Measurements from ENCODE around the gene CPT1A.

Gene CPT1A

GRCh38 chr11:68798221-68798813 is 43.4 kb downstream of the CPT1A start:
- no peak for DNase-seq (ENCODE audit: low spot score)

GRCh38 chr11:68796801-68797200 is 44.9 kb downstream of the CPT1A start:
- DNase-seq (ENCODE audit: low spot score) = no peak

- no peak for DNase-seq (ENCODE audit: low spot score)
These were observed 49.2 kb downstream of the CPT1A start for GRCh38 chr11:68792400-68792966.

GRCh38 chr11:68784653-68785052 is 57.1 kb downstream of the CPT1A start:
- DNase-seq (ENCODE audit: low spot score) = no peak

GRCh38 chr11:68783216-68783821 is 58.4 kb downstream of the CPT1A start:
- no peak for DNase-seq (ENCODE audit: low spot score)

GRCh38 chr11:68782711-68783110 is 59.0 kb downstream of the CPT1A start:
- no peak for DNase-seq (ENCODE audit: low spot score)

GRCh38 chr11:68780829-68781228 is 60.9 kb downstream of the CPT1A start:
- no peak for DNase-seq (ENCODE audit: low spot score)

GRCh38 chr11:68778205-68778604 is 63.5 kb downstream of the CPT1A start:
- DNase-seq (ENCODE audit: low spot score) = no peak

GRCh38 chr11:68776442-68777235 is 65.1 kb downstream of the CPT1A start:
- no peak for DNase-seq (ENCODE audit: low spot score)

GRCh38 chr11:68775951-68776388 is 65.7 kb downstream of the CPT1A start:
- no peak for DNase-seq (ENCODE audit: low spot score)

GRCh38 chr11:68774194-68774585 is 67.5 kb downstream of the CPT1A start:
- DNase-seq (ENCODE audit: low spot score) = no peak

- DNase-seq (ENCODE audit: low spot score) = no peak
These were observed 68.1 kb downstream of the CPT1A start for GRCh38 chr11:68773521-68774193.

GRCh38 chr11:68772936-68773335 is 68.8 kb downstream of the CPT1A start:
- DNase-seq (ENCODE audit: low spot score) = no peak

GRCh38 chr11:68770781-68771180 is 70.9 kb downstream of the CPT1A start:
- no peak for DNase-seq (ENCODE audit: low spot score)

- DNase-seq (ENCODE audit: low spot score) = no peak
These were observed 74.0 kb downstream of the CPT1A start for GRCh38 chr11:68767672-68768071.

GRCh38 chr11:68766786-68767185 is 74.9 kb downstream of the CPT1A start:
- no peak for DNase-seq (ENCODE audit: low spot score)

- DNase-seq (ENCODE audit: low spot score) = no peak
These were observed 77.0 kb downstream of the CPT1A start for GRCh38 chr11:68764746-68765145.

GRCh38 chr11:68763926-68764657 is 77.6 kb downstream of the CPT1A start:
- no peak for DNase-seq (ENCODE audit: low spot score)

- no peak for DNase-seq (ENCODE audit: low spot score)
These were observed 78.5 kb downstream of the CPT1A start for GRCh38 chr11:68763181-68763721.

- no peak for DNase-seq (ENCODE audit: low spot score)
These were observed 79.2 kb downstream of the CPT1A start for GRCh38 chr11:68762481-68762880.

- no peak for DNase-seq (ENCODE audit: low spot score)
These were observed 79.9 kb downstream of the CPT1A start for GRCh38 chr11:68761801-68762200.
